GDM1 (cell line): ENCODE data around the gene RETREG3.

Source experiments
- DNase-seq: peaks from one replicate; lab custom pipeline; 2025; lab: John Stamatoyannopoulos, UW

The RETREG3 gene

GRCh38 chr17:42530952-42531454 is 78.2 kb downstream of the RETREG3 start:
- no peak for DNase-seq
